HG03060 (cell line): ENCODE measurements around the gene SNX22.

Experiments used
- ATAC-seq: cut with Tn5 transposase; IDR thresholded peaks from one replicate; pipeline ENCODE4 v1.9.1; 2021; ENCODE audit warnings: low read depth, moderate number of reproducible peaks; ENCODE audit not compliant: unreplicated experiment

SNX22 gene

GRCh38 chr15:64133623-64134344, 17.7 kb upstream of the SNX22 start:
- ATAC-seq: no peak

GRCh38 chr15:64134345-64134829, 17.1 kb upstream of the SNX22 start:
- no peak for ATAC-seq

- ATAC-seq: no peak
Observed at GRCh38 chr15:64136347-64136746, 15.2 kb upstream of the SNX22 start.

- no peak for ATAC-seq
Observed at GRCh38 chr15:64137226-64137833, 14.2 kb upstream of the SNX22 start.

GRCh38 chr15:64138331-64138941, 13.1 kb upstream of the SNX22 start:
- no peak for ATAC-seq

GRCh38 chr15:64141798-64142512, 9.6 kb upstream of the SNX22 start:
- ATAC-seq: no peak

GRCh38 chr15:64143276-64143675, 8.3 kb upstream of the SNX22 start:
- ATAC-seq: no peak

- ATAC-seq: no peak
Observed at GRCh38 chr15:64144192-64144564, 7.4 kb upstream of the SNX22 start.

GRCh38 chr15:64144565-64145281, 6.8 kb upstream of the SNX22 start:
- ATAC-seq: peak; percentile 63

- ATAC-seq: no peak
Observed at GRCh38 chr15:64146041-64146440, 5.5 kb upstream of the SNX22 start.

- no peak for ATAC-seq
Observed at GRCh38 chr15:64146520-64146884, 5.0 kb upstream of the SNX22 start.

GRCh38 chr15:64146885-64147681, 4.4 kb upstream of the SNX22 start:
- ATAC-seq: no peak

- ATAC-seq: no peak
Observed at GRCh38 chr15:64148168-64148567, 3.4 kb upstream of the SNX22 start.

GRCh38 chr15:64148581-64148980, 3.0 kb upstream of the SNX22 start:
- no peak for ATAC-seq

- no peak for ATAC-seq
Observed at GRCh38 chr15:64149424-64149823, 2.1 kb upstream of the SNX22 start.

- no peak for ATAC-seq
Observed at GRCh38 chr15:64149893-64150578, 1.5 kb upstream of the SNX22 start.

- peak; percentile 10 for ATAC-seq
Observed at GRCh38 chr15:64152507-64153387, 1.2 kb downstream of the SNX22 start.
